ENCODE measurements around the gene LRRC28. TPM values are rescaled to one million over a fixed set of nuclear protein-coding genes. Genes with fewer than 3 reads are reported as not detected.

LRRC28 gene
- total and polyA plus RNA-seq, 2 of the 4 experiments (the other 2 are of a cell fraction), result 12.7 to 21.1 TPM

DNA sequence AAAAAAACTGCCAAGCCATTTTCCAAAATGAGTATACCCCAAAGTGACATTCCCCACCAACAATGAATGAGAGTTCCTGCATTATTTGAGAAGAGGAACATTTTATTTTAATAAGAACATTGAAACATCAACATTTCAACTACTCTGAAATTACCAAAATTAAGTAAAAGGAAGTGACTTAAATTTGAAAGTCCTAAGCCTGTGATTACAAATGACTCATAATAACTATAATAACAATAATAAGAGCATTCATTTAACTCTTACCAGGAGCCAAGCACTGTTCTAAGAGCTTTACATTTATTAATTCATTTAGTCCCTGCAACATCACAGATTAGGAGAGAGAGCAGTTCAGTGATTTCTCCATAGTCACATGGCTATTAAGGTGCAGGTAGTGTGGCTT, 32.4 kb downstream of the LRRC28 start:
- peaks cover 0 to 3% of the 10 kb centered on the region in 2 experiments; a peak in 3 of 4 replicates for H3K79me1 ChIP-seq (ENCODE audit: low read depth in 1 of 2, low read length in 2 of 2)
- H4K20me1 ChIP-seq (ENCODE audit: insufficient read depth, low read length), result no peaks in the 10 kb centered on the region
- H3K9me1 ChIP-seq (ENCODE audit: insufficient read depth, low read length), result no peaks in the 10 kb centered on the region
- H3K23ac ChIP-seq (ENCODE audit: low read depth, low read length), result no peak overlapping the region
- no TSS peak for BruUV-seq (replicated peaks)
- no peak for TF ChIP-seq ELK1 (IDR thresholded peaks at IDR 0.05; ENCODE audit: borderline replicate concordance, low read depth, low read length)
- TF ChIP-seq MAZ (IDR thresholded peaks at IDR 0.05; ENCODE audit: borderline replicate concordance, low read depth, low read length), result no peak
- TF ChIP-seq CEBPB (IDR thresholded peaks at IDR 0.05; ENCODE audit: low read depth, low read length), result no peak
- TF ChIP-seq NFE2L2 (IDR thresholded peaks at IDR 0.05; ENCODE audit: low read depth, low read length), result no peak
- TF ChIP-seq FOS (IDR thresholded peaks at IDR 0.05; ENCODE audit: low read depth, low read length), result no peak
- TF ChIP-seq MXI1 (IDR thresholded peaks at IDR 0.05; ENCODE audit: borderline replicate concordance, low read depth, low read length), result no peak
- no peak for TF ChIP-seq MAFK (IDR thresholded peaks at IDR 0.05; ENCODE audit: low read depth, low read length)
- no peak for TF ChIP-seq SMC3 (IDR thresholded peaks at IDR 0.05; ENCODE audit: low read depth, low read length)
- TF ChIP-seq, protein P1, sequence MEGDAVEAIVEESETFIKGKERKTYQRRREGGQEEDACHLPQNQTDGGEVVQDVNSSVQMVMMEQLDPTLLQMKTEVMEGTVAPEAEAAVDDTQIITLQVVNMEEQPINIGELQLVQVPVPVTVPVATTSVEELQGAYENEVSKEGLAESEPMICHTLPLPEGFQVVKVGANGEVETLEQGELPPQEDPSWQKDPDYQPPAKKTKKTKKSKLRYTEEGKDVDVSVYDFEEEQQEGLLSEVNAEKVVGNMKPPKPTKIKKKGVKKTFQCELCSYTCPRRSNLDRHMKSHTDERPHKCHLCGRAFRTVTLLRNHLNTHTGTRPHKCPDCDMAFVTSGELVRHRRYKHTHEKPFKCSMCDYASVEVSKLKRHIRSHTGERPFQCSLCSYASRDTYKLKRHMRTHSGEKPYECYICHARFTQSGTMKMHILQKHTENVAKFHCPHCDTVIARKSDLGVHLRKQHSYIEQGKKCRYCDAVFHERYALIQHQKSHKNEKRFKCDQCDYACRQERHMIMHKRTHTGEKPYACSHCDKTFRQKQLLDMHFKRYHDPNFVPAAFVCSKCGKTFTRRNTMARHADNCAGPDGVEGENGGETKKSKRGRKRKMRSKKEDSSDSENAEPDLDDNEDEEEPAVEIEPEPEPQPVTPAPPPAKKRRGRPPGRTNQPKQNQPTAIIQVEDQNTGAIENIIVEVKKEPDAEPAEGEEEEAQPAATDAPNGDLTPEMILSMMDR (conservative IDR thresholded peaks at IDR 0.05; ENCODE audit: low read depth, low read length), result no peak
- TF ChIP-seq, protein P2, sequence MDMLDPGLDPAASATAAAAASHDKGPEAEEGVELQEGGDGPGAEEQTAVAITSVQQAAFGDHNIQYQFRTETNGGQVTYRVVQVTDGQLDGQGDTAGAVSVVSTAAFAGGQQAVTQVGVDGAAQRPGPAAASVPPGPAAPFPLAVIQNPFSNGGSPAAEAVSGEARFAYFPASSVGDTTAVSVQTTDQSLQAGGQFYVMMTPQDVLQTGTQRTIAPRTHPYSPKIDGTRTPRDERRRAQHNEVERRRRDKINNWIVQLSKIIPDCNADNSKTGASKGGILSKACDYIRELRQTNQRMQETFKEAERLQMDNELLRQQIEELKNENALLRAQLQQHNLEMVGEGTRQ (IDR thresholded peaks at IDR 0.05; ENCODE audit: low read depth, low read length), result no peak
- TF ChIP-seq BHLHE40 (IDR thresholded peaks at IDR 0.05; ENCODE audit: low read depth, low read length), result no peak
- no peak overlapping the region for H2BK20ac ChIP-seq (ENCODE audit: low read depth, low read length)
- no peak overlapping the region for H3K4ac ChIP-seq (ENCODE audit: low read depth, low read length)
- no peak overlapping the region for H2AFZ ChIP-seq (replicated peaks; ENCODE audit: low read length, poor library complexity)
- POLR2A ChIA-PET (ENCODE audit: unreplicated experiment), result no interaction called here
- H4K8ac ChIP-seq (ENCODE audit: low read depth in 2 of 2, low read length in 2 of 2), result no peak overlapping the region
- H3K9me3 ChIP-seq (ENCODE audit: control insufficient read depth, insufficient read depth, low read length), result no peaks in the 10 kb centered on the region
- H3K4me2 ChIP-seq (ENCODE audit: low read depth, low read length), result no peak overlapping the region
- intact Hi-C loops (cut with micrococcal nuclease) (no loop called here), dilution Hi-C loops (cut with HindIII; ENCODE audit: low sequenced_read_pairs, unreplicated experiment) (no loop called here), in situ Hi-C loops (cut with MboI; ENCODE audit: low sequenced_read_pairs) (loop anchor here (5.0 kb wide), 1 partner anchor 424 kb away; no protein-coding TSS in a partner anchor)
- no peak overlapping the region for H2BK15ac ChIP-seq (ENCODE audit: low read depth, low read length)
- no peaks in the 10 kb centered on the region for H3K27me3 ChIP-seq (ENCODE audit: control insufficient read depth, insufficient read depth, low read length)
- CTCF ChIA-PET, result interaction anchor here (1.0 kb wide), 1 partner anchor 420 kb away, joined by 3 read pairs; no protein-coding TSS in a partner anchor
- no peak overlapping the region for H4K91ac ChIP-seq (ENCODE audit: insufficient read depth, low read depth, low read length)
- DNase-seq (peak; percentile 15), ATAC-seq (ENCODE audit: low read depth) (peak; percentile 54; the same call in 1 of the 2 replicates)
- H2BK5ac ChIP-seq (ENCODE audit: low read depth, low read length, poor library complexity, severe bottlenecking), result no peak overlapping the region
- no peak overlapping the region for H3K4me3 ChIP-seq (ENCODE audit: insufficient read depth, low read depth, low read length)
- H2AK5ac ChIP-seq (ENCODE audit: low read depth, low read length), result no peak overlapping the region
- H3K36me3 ChIP-seq (ENCODE audit: control insufficient read depth, insufficient read depth, low read length), result no peaks in the 10 kb centered on the region
- H3K14ac ChIP-seq (replicated peaks; ENCODE audit: low read depth, low read length), result no peak overlapping the region
- no peaks in the 10 kb centered on the region; the same call in 1 of the 2 replicates for H3K4me1 ChIP-seq (ENCODE audit: control insufficient read depth, insufficient read depth, low read length)
- no peak overlapping the region for H4K5ac ChIP-seq (ENCODE audit: low read depth, low read length)
- H3K27ac ChIP-seq (ENCODE audit: insufficient read depth, low read length), result no peak overlapping the region
- no peak overlapping the region for H2BK120ac ChIP-seq (ENCODE audit: low read depth, low read length)
- H3K18ac ChIP-seq (ENCODE audit: low read depth, low read length), result no peak overlapping the region
- H3K9ac ChIP-seq (ENCODE audit: low read depth, low read length), result no peak overlapping the region
- no peak overlapping the region for H2AK9ac ChIP-seq (replicated peaks; ENCODE audit: low read depth, low read length, poor library complexity)
- H3K56ac ChIP-seq (ENCODE audit: extremely low read depth, insufficient read depth, low read length), result no peak overlapping the region
